Ramos (cell line): Measurements from ENCODE around the gene CAMTA1.

Experiments used
- in situ Hi-C: fragments of 300-500 bp; cut with MboI; formaldehyde crosslinking; loops from one replicate; pipeline ENCODE4 v1.14.3; 2022; ENCODE audit warnings: low sequenced_read_pairs; ENCODE audit not compliant: unreplicated experiment

The CAMTA1 gene

GRCh38 chr1:7012461-7012924 is 227.2 kb downstream of the CAMTA1 start:
- in situ Hi-C loops: no loop called here

- in situ Hi-C loops: no loop called here
Measured at GRCh38 chr1:7013833-7014639, 228.8 kb downstream of the CAMTA1 start.

GRCh38 chr1:7014640-7014930 is 229.3 kb downstream of the CAMTA1 start:
- in situ Hi-C loops: no loop called here

- in situ Hi-C loops: no loop called here
Measured at GRCh38 chr1:7015022-7015421, 229.8 kb downstream of the CAMTA1 start.

- in situ Hi-C loops: no loop called here
Measured at GRCh38 chr1:7018351-7018750, 233.1 kb downstream of the CAMTA1 start.

GRCh38 chr1:7018826-7019225 is 233.6 kb downstream of the CAMTA1 start:
- in situ Hi-C loops: no loop called here

- in situ Hi-C loops: no loop called here
Measured at GRCh38 chr1:7019510-7019909, 234.3 kb downstream of the CAMTA1 start.

- in situ Hi-C loops: no loop called here
Measured at GRCh38 chr1:7022058-7022457, 236.8 kb downstream of the CAMTA1 start.

GRCh38 chr1:7025013-7025412 is 239.8 kb downstream of the CAMTA1 start:
- in situ Hi-C loops: no loop called here

GRCh38 chr1:7026169-7026568 is 240.9 kb downstream of the CAMTA1 start:
- in situ Hi-C loops: no loop called here

GRCh38 chr1:7032992-7033391 is 247.7 kb downstream of the CAMTA1 start:
- in situ Hi-C loops: no loop called here

- in situ Hi-C loops: no loop called here
Measured at GRCh38 chr1:7036386-7036785, 251.1 kb downstream of the CAMTA1 start.

- in situ Hi-C loops: no loop called here
Measured at GRCh38 chr1:7039590-7040220, 254.5 kb downstream of the CAMTA1 start.

GRCh38 chr1:7040969-7041695 is 255.9 kb downstream of the CAMTA1 start:
- in situ Hi-C loops: no loop called here

- in situ Hi-C loops: no loop called here
Measured at GRCh38 chr1:7042322-7043190, 257.3 kb downstream of the CAMTA1 start.

- in situ Hi-C loops: no loop called here
Measured at GRCh38 chr1:7043191-7043549, 257.9 kb downstream of the CAMTA1 start.

GRCh38 chr1:7043719-7044535 is 258.7 kb downstream of the CAMTA1 start:
- in situ Hi-C loops: no loop called here

- in situ Hi-C loops: no loop called here
Measured at GRCh38 chr1:7045897-7046296, 260.6 kb downstream of the CAMTA1 start.

GRCh38 chr1:7046314-7046713 is 261.1 kb downstream of the CAMTA1 start:
- in situ Hi-C loops: no loop called here

GRCh38 chr1:7046891-7047290 is 261.6 kb downstream of the CAMTA1 start:
- in situ Hi-C loops: no loop called here
